IPS DF 6.9 (cell line): ENCODE results near the gene LHX3.

ENCODE experiments used
- DNase-seq: peaks from one replicate; pipeline ENCODE4 v3.0.0-alpha.2; 2013; ENCODE audit warnings: low read depth, low spot score
- H3K27ac ChIP-seq: one replicate; pipeline ENCODE4 v1.5.1; 2013; ENCODE audit warnings: low read length, control low read depth
- H3K27me3 ChIP-seq: 2 replicates; pipeline ENCODE4 v1.6.1; 2013; ENCODE audit warnings: mild to moderate bottlenecking, low read length; ENCODE audit not compliant: control insufficient read depth, insufficient read depth
- H3K36me3 ChIP-seq: 2 replicates; pipeline ENCODE4 v1.6.1; 2013; ENCODE audit warnings: low read length; ENCODE audit not compliant: control insufficient read depth, insufficient read depth
- H3K4me1 ChIP-seq: 2 replicates; pipeline ENCODE4 v1.6.1; 2013; ENCODE audit warnings: low read length; ENCODE audit not compliant: control insufficient read depth, insufficient read depth
- H3K4me3 ChIP-seq: 2 replicates; pipeline ENCODE4 v1.5.1; 2013; ENCODE audit warnings: mild to moderate bottlenecking, low read length
- H3K9me3 ChIP-seq: 2 replicates; pipeline ENCODE4 v1.6.1; 2013; ENCODE audit warnings: low read length, inconsistent platforms; ENCODE audit not compliant: control insufficient read depth, insufficient read depth
- WGBS: extraction: QIAGEN DNeasy Blood & Tissue Kit; methylation state at CpG from one replicate; pipeline ENCODE4 v1.1.7; 2013; ENCODE audit warnings: mixed read lengths, missing lambda C conversion rate; ENCODE audit not compliant: insufficient read length, insufficient coverage; 5-methylcytosine and 5-hydroxymethylcytosine counted together

LHX3 gene

GRCh38 chr9:136191960-136192286 lies 13.0 kb downstream of the LHX3 start:
- no peak overlapping the region for H3K27ac ChIP-seq
- WGBS: no CpG with 5 or more reads among the region's 9 CpGs

GRCh38 chr9:136191099-136191959 lies 13.6 kb downstream of the LHX3 start:
- no CpG with 5 or more reads among the region's 30 CpGs for WGBS
- Histone ChIP-seq H3K9me3 (no peaks in the 10 kb centered on the region), H3K27ac (no peak overlapping the region), H3K4me3 (no peak overlapping the region), H3K27me3 (peaks cover 48% of the 10 kb centered on the region), H3K4me1 (peaks cover 4% of the 10 kb centered on the region), H3K36me3 (no peaks in the 10 kb centered on the region)
- DNase-seq: no peak

More at GRCh38 chr9:136191960-136192286, 13.0 kb downstream of the LHX3 start:
- no peak for DNase-seq
- Histone ChIP-seq H3K9me3 (no peaks in the 10 kb centered on the region), H3K4me1 (peaks cover 8% of the 10 kb centered on the region), H3K36me3 (no peaks in the 10 kb centered on the region), H3K4me3 (no peak overlapping the region), H3K27me3 (peaks cover 54% of the 10 kb centered on the region)

- no peak overlapping the region for H3K4me3 ChIP-seq
- no CpG with 5 or more reads among the region's 11 CpGs for WGBS
- H3K9me3 ChIP-seq: no peaks in the 10 kb centered on the region
- no peaks in the 10 kb centered on the region for H3K36me3 ChIP-seq
- H3K27me3 ChIP-seq: peaks cover 42% of the 10 kb centered on the region
- H3K27ac ChIP-seq: no peak overlapping the region
- peaks cover 2% of the 10 kb centered on the region for H3K4me1 ChIP-seq
- DNase-seq: no peak
Observed at GRCh38 chr9:136190656-136191055, 14.3 kb downstream of the LHX3 start.

GRCh38 chr9:136190237-136190601 lies 14.7 kb downstream of the LHX3 start:
- WGBS: no CpG with 5 or more reads among the region's 7 CpGs
- Histone ChIP-seq H3K27ac (no peak overlapping the region), H3K36me3 (no peaks in the 10 kb centered on the region), H3K27me3 (peaks cover 38% of the 10 kb centered on the region), H3K9me3 (no peaks in the 10 kb centered on the region), H3K4me1 (peaks cover 2% of the 10 kb centered on the region), H3K4me3 (no peak overlapping the region)
- no peak for DNase-seq

GRCh38 chr9:136189394-136190236 lies 15.3 kb downstream of the LHX3 start:
- H3K9me3 ChIP-seq: no peaks in the 10 kb centered on the region
- H3K27ac ChIP-seq: no peak overlapping the region
- no peak for DNase-seq
- no peaks in the 10 kb centered on the region for H3K36me3 ChIP-seq
- peaks cover 2% of the 10 kb centered on the region for H3K4me1 ChIP-seq
- no peak overlapping the region for H3K4me3 ChIP-seq
- peaks cover 33% of the 10 kb centered on the region for H3K27me3 ChIP-seq
- WGBS: no CpG with 5 or more reads among the region's 28 CpGs

GRCh38 chr9:136187683-136188586 lies 17.0 kb downstream of the LHX3 start:
- H3K9me3 ChIP-seq: no peaks in the 10 kb centered on the region
- WGBS: no CpG with 5 or more reads among the region's 25 CpGs
- peaks cover 2% of the 10 kb centered on the region; the same call in 1 of the 2 replicates for H3K4me1 ChIP-seq
- H3K4me3 ChIP-seq: no peak overlapping the region
- H3K36me3 ChIP-seq: no peaks in the 10 kb centered on the region
- H3K27ac ChIP-seq: no peak overlapping the region
- no peak for DNase-seq
- peaks cover 20% of the 10 kb centered on the region for H3K27me3 ChIP-seq

GRCh38 chr9:136187197-136187596 lies 17.7 kb downstream of the LHX3 start:
- WGBS: no CpG with 5 or more reads among the region's 18 CpGs
- no peak for DNase-seq
- Histone ChIP-seq H3K4me1 (peaks cover 2% of the 10 kb centered on the region; the same call in 1 of the 2 replicates), H3K27ac (no peak overlapping the region), H3K9me3 (no peaks in the 10 kb centered on the region), H3K4me3 (no peak overlapping the region), H3K36me3 (no peaks in the 10 kb centered on the region), H3K27me3 (peaks cover 12% of the 10 kb centered on the region)

GRCh38 chr9:136186386-136186785 lies 18.5 kb downstream of the LHX3 start:
- no CpG with 5 or more reads among the region's 14 CpGs for WGBS
- H3K27me3 ChIP-seq: peaks cover 5% of the 10 kb centered on the region; the same call in 1 of the 2 replicates

GRCh38 chr9:136185596-136186366 lies 19.1 kb downstream of the LHX3 start:
- no CpG with 5 or more reads among the region's 32 CpGs for WGBS
- no peak overlapping the region for H3K27ac ChIP-seq
- H3K27me3 ChIP-seq: no peaks in the 10 kb centered on the region; the same call in 1 of the 2 replicates
- no peaks in the 10 kb centered on the region for H3K9me3 ChIP-seq
- H3K4me1 ChIP-seq: peaks cover 2% of the 10 kb centered on the region; the same call in 1 of the 2 replicates
- H3K4me3 ChIP-seq: no peak overlapping the region
- no peaks in the 10 kb centered on the region for H3K36me3 ChIP-seq
- no peak for DNase-seq

More at GRCh38 chr9:136186386-136186785, 18.5 kb downstream of the LHX3 start:
- peaks cover 2% of the 10 kb centered on the region; the same call in 1 of the 2 replicates for H3K4me1 ChIP-seq
- no peaks in the 10 kb centered on the region for H3K36me3 ChIP-seq
- no peak overlapping the region for H3K4me3 ChIP-seq
- no peak for DNase-seq
- no peaks in the 10 kb centered on the region for H3K9me3 ChIP-seq
- H3K27ac ChIP-seq: no peak overlapping the region
